Gastrocnemius medialis (tissue), 4 donors: ENCODE data around the gene ACTA2. TPM values are rescaled to one million over a fixed set of nuclear protein-coding genes. Genes with fewer than 3 reads are reported as not detected.
"Not testable (repeated sequence)": the region's sequence is repeated elsewhere in the genome, so short reads cannot be mapped to it uniquely, and the experiment has no call there.

Experiments
- ATAC-seq, 2 donors: fragments of 150-250 bp; one replicate each; pipeline ENCODE4 v1.9.1; 2016
- DNase-seq, 2 donors: peaks; one replicate each; pipeline ENCODE4 v3.0.0-alpha.2; 2019
- H3K27ac ChIP-seq, 4 donors: fragments of 200-600 bp; sonication (generic); 1 replicate in 1 of 4; 2 replicates in 3 of 4; pipeline ENCODE4 v1.5.1; 2016 to 2018; ENCODE audit warnings: mild to moderate bottlenecking in 2 of 4, moderate library complexity in 1 of 4
- H3K27me3 ChIP-seq, 3 donors: fragments of 200-600 bp; sonication (generic) in 2 of 3; 1 replicate in 1 of 3; 2 replicates in 2 of 3; pipeline versions ENCODE4 v1.5.1 to v1.6.0; 2016 to 2019; ENCODE audit warnings: mild to moderate bottlenecking in 1 of 3, moderate library complexity in 1 of 3
- H3K36me3 ChIP-seq, 2 donors: fragments of 200-600 bp; sonication (generic) in 1 of 2; one replicate each; pipeline ENCODE4 v1.5.1; 2017 to 2018
- H3K4me1 ChIP-seq, 2 donors: fragments of 200-600 bp; sonication (generic) in 1 of 2; one replicate each; pipeline ENCODE4 v1.5.1; 2016 to 2017; ENCODE audit warnings: mild to moderate bottlenecking in 2 of 2
- H3K4me3 ChIP-seq, 4 donors: fragments of 200-600 bp; sonication (generic) in 3 of 4; 1 replicate in 1 of 4; 2 replicates in 3 of 4; pipeline ENCODE4 v1.5.1; 2016 to 2019; ENCODE audit warnings: mild to moderate bottlenecking in 2 of 4
- H3K9me3 ChIP-seq, 3 donors: fragments of 200-600 bp; sonication (generic) in 2 of 3; 1 replicate in 1 of 3; 2 replicates in 2 of 3; pipeline ENCODE4 v1.5.1; 2016 to 2019
- CTCF ChIP-seq, 5 experiments: fragments of 450-650 bp in 3 of 5; fragments of 200-600 bp in 2 of 5; sonication (generic) in 2 of 5; IDR thresholded peaks in 4 of 5; conservative IDR thresholded peaks in 1 of 5; 1 replicate in 4 of 5; 2 replicates in 1 of 5; pipeline ENCODE4 v1.5.1; 2016 to 2019; ENCODE audit warnings: antibody characterized with exemption in 5 of 5, mild to moderate bottlenecking in 3 of 5, moderate library complexity in 3 of 5
- POLR2A ChIP-seq, 2 donors: fragments of 450-650 bp; IDR thresholded peaks; one replicate each; pipeline ENCODE4 v1.6.1; 2017; ENCODE audit warnings: antibody characterized with exemption in 2 of 2, mild to moderate bottlenecking in 2 of 2, moderate library complexity in 2 of 2
- in situ Hi-C, 4 donors: fragments of 200-750 bp; cut with MboI; loops; one replicate each; pipeline versions ENCODE4 v1.15.0 to v1.8.0; 2017; ENCODE audit warnings: low sequenced_read_pairs in 4 of 4
- intact Hi-C: fragments of 100-400 bp; cut with DNase I; formaldehyde crosslinking; loops from one replicate; pipeline ENCODE4 v1.15.1; 2023; ENCODE audit warnings: low total_unique reads
- total RNA-seq, 4 donors: library from RNA; depleted of rRNA; stranded (reverse); fragments of >200 nt; gene quantifications; one replicate each; pipeline versions ENCODE4 v1.1.0 to v1.2.3, GENCODE V29; 2016

ACTA2 gene
- total RNA-seq, 4 donors from 2014 or later: 23.4 to 119 (median 74.2) TPM

- Histone ChIP-seq H3K9me3 (no peaks in the 10 kb centered on the region), H3K4me3 (no peak overlapping the region), H3K27ac (peak overlapping the region in 1 of 4 donors; percentile 29), H3K27me3 (no peaks in the 10 kb centered on the region), H3K36me3 (no peaks in the 10 kb centered on the region), H3K4me1 (peaks cover 13 to 15% of the 10 kb centered on the region in 2 donors)
- TF ChIP-seq POLR2A (IDR thresholded peaks at IDR 0.05) (no peak), CTCF (IDR thresholded peaks at IDR 0.05 in 4 of 5, conservative IDR thresholded peaks at IDR 0.05 in 1 of 5) (no peak)
- ATAC-seq (no peak), DNase-seq (no peak)
- in situ Hi-C loops: loop anchor here (5.0 to 10.0 kb wide), 4 partner anchors 46 to 278 kb away; no protein-coding TSS in a partner anchor
- intact Hi-C loops: loop anchor here (1.0 to 5.0 kb wide), 2 partner anchors 50 to 276 kb away; no protein-coding TSS in a partner anchor
Measured at GRCh38 chr10:88936656-88937055, 15.9 kb downstream of the ACTA2 start.

GRCh38 chr10:88934900-88935672 is 17.5 kb downstream of the ACTA2 start:
- Histone ChIP-seq H3K27ac (peak overlapping the region; percentile 48 to 67 (median 58)), H3K9me3 (no peaks in the 10 kb centered on the region), H3K27me3 (no peaks in the 10 kb centered on the region), H3K4me3 (peak overlapping the region in 1 of 4 donors; percentile 1), H3K36me3 (no peaks in the 10 kb centered on the region), H3K4me1 (peaks cover 13 to 15% of the 10 kb centered on the region in 2 donors)
- DNase-seq (peak; percentile 55 to 75), ATAC-seq (peak; percentile 82 to 84)
- TF ChIP-seq POLR2A (IDR thresholded peaks at IDR 0.05) (no peak), CTCF (IDR thresholded peaks at IDR 0.05 in 4 of 5, conservative IDR thresholded peaks at IDR 0.05 in 1 of 5) (peak; percentile 57 to 84 (median 60))
- in situ Hi-C loops: loop anchor here (5.0 to 10.0 kb wide), 4 partner anchors 47 to 280 kb away; no protein-coding TSS in a partner anchor
- intact Hi-C loops: loop anchor here (5.0 kb wide), 1 partner anchor 277 kb away; no protein-coding TSS in a partner anchor

- Histone ChIP-seq H3K4me1 (peaks cover 13 to 15% of the 10 kb centered on the region in 2 donors), H3K9me3 (no peaks in the 10 kb centered on the region), H3K36me3 (no peaks in the 10 kb centered on the region), H3K27ac (no peak overlapping the region), H3K4me3 (no peak overlapping the region), H3K27me3 (no peaks in the 10 kb centered on the region)
- DNase-seq (no peak), ATAC-seq (no peak)
- in situ Hi-C loops (loop anchor here (5.0 to 10.0 kb wide), 3 partner anchors 51 to 281 kb away; no protein-coding TSS in a partner anchor), intact Hi-C loops (loop anchor here (2.0 kb wide), 2 partner anchors 53 to 97 kb away; partner anchors contain the start of gene STAMBPL1)
- no peak for TF ChIP-seq CTCF (IDR thresholded peaks at IDR 0.05 in 4 of 5, conservative IDR thresholded peaks at IDR 0.05 in 1 of 5)
- TF ChIP-seq POLR2A (IDR thresholded peaks at IDR 0.05): no peak
Measured at GRCh38 chr10:88933564-88933963, 19.0 kb downstream of the ACTA2 start.

- DNase-seq: peak in 1 of 2 donors; percentile 52
- TF ChIP-seq CTCF (IDR thresholded peaks at IDR 0.05 in 4 of 5, conservative IDR thresholded peaks at IDR 0.05 in 1 of 5) (peak; percentile 68 to 83 (median 81)), POLR2A (IDR thresholded peaks at IDR 0.05) (no peak)
- Histone ChIP-seq H3K36me3 (no peaks in the 10 kb centered on the region), H3K9me3 (no peaks in the 10 kb centered on the region), H3K27me3 (no peaks in the 10 kb centered on the region), H3K4me3 (no peak overlapping the region), H3K27ac (peak overlapping the region in 2 of 4 donors; percentile 1 to 32), H3K4me1 (peaks cover 13 to 16% of the 10 kb centered on the region in 2 donors)
- peak; percentile 61 to 66 for ATAC-seq
- intact Hi-C loops: loop anchor here (1.0 to 2.0 kb wide), 3 partner anchors 52 to 96 kb away; partner anchors contain the start of gene STAMBPL1
- in situ Hi-C loops: loop anchor here (5.0 to 10.0 kb wide), 3 partner anchors 52 to 282 kb away; no protein-coding TSS in a partner anchor
Measured at GRCh38 chr10:88932539-88933256, 19.9 kb downstream of the ACTA2 start.

GRCh38 chr10:88932029-88932428 is 20.5 kb downstream of the ACTA2 start:
- intact Hi-C loops (loop anchor here (1.0 to 2.0 kb wide), 3 partner anchors 51 to 95 kb away; partner anchors contain the start of gene STAMBPL1), in situ Hi-C loops (loop anchor here (5.0 to 10.0 kb wide), 3 partner anchors 53 to 283 kb away; no protein-coding TSS in a partner anchor)
- DNase-seq, ATAC-seq, H3K36me3 ChIP-seq, H3K27me3 ChIP-seq, H3K4me3 ChIP-seq, H3K9me3 ChIP-seq: not testable (repeated sequence)
- Histone ChIP-seq H3K27ac (peak overlapping the region in 2 of 4 donors; percentile 1 to 32), H3K4me1 (peaks cover 15 to 23% of the 10 kb centered on the region in 2 donors)
